Tibial nerve (tissue), 4 donors: ENCODE measurements around the gene CLMN. TPM values are rescaled to one million over a fixed set of nuclear protein-coding genes. Genes with fewer than 3 reads are reported as not detected.

Experiments used
- DNase-seq, 2 donors: peaks; one replicate each; pipeline ENCODE4 v3.0.0-alpha.2; 2019; ENCODE audit warnings: low spot score in 2 of 2
- H3K27ac ChIP-seq, 4 donors: fragments of 200-600 bp; sonication (generic) in 3 of 4; one replicate each; pipeline ENCODE4 v1.5.1; 2017 to 2019; ENCODE audit warnings: mild to moderate bottlenecking in 1 of 4
- H3K27me3 ChIP-seq, 2 donors: fragments of 200-600 bp; sonication (generic) in 1 of 2; one replicate each; pipeline versions ENCODE4 v1.5.1 to v1.6.0; 2017 to 2019
- H3K36me3 ChIP-seq, 3 donors: fragments of 200-600 bp; sonication (generic); one replicate each; pipeline ENCODE4 v1.5.1; 2018 to 2019
- H3K4me1 ChIP-seq, 4 donors: fragments of 200-600 bp; sonication (generic) in 3 of 4; one replicate each; pipeline ENCODE4 v1.5.1; 2017 to 2019
- H3K4me3 ChIP-seq, 4 donors: fragments of 200-600 bp; sonication (generic) in 3 of 4; one replicate each; pipeline ENCODE4 v1.5.1; 2017 to 2019; ENCODE audit warnings: mild to moderate bottlenecking in 1 of 4, moderate library complexity in 1 of 4
- H3K9me3 ChIP-seq, 4 donors: fragments of 200-600 bp; sonication (generic) in 3 of 4; one replicate each; pipeline ENCODE4 v1.5.1; 2017 to 2019
- CTCF ChIP-seq, 5 experiments: fragments of 200-600 bp in 3 of 5; fragments of 450-650 bp in 2 of 5; sonication (generic) in 3 of 5; IDR thresholded peaks; one replicate each; pipeline ENCODE4 v1.5.1; 2016 to 2019; ENCODE audit warnings: antibody characterized with exemption in 5 of 5, mild to moderate bottlenecking in 3 of 5, moderate library complexity in 2 of 5
- EP300 ChIP-seq, 2 donors: sonication (generic); formaldehyde crosslinking; IDR thresholded peaks; one replicate each; pipeline ENCODE4 v1.6.1; 2017; ENCODE audit warnings: antibody characterized with exemption in 2 of 2, mild to moderate bottlenecking in 1 of 2
- POLR2A ChIP-seq, 2 donors: fragments of 450-650 bp; IDR thresholded peaks; one replicate each; pipeline ENCODE4 v1.6.1; 2017; ENCODE audit warnings: antibody characterized with exemption in 2 of 2, mild to moderate bottlenecking in 2 of 2, moderate library complexity in 2 of 2
- WGBS, 2 donors: methylation state at CpG; one replicate each; pipeline ENCODE4 v1.1.5; 2018; 5-methylcytosine and 5-hydroxymethylcytosine counted together
- total RNA-seq, 4 donors: library from RNA; depleted of rRNA; stranded (reverse); fragments of >200 nt; gene quantifications; one replicate each; pipeline ENCODE4 v1.1.0, GENCODE V29; 2016

The CLMN gene
- total RNA-seq, 4 donors from 2014 or later, result 31.2 to 49.8 (median 40.9) TPM

GRCh38 chr14:95318399-95319311 is 1.1 kb downstream of the CLMN start:
- no peak for DNase-seq
- Histone ChIP-seq H3K27ac (peak overlapping the region; percentile 78 to 98 (median 90)), H3K9me3 (no peaks in the 10 kb centered on the region), H3K27me3 (no peaks in the 10 kb centered on the region), H3K4me3 (peak overlapping the region; percentile 74 to 92 (median 81)), H3K36me3 (no peaks in the 10 kb centered on the region), H3K4me1 (peaks cover 5 to 69% (median 38%) of the 10 kb centered on the region in 4 donors)
- 22 to 26% methylated on average over 16 to 22 of the region's 22 CpGs for WGBS, 2 donors
- no peak for TF ChIP-seq POLR2A (IDR thresholded peaks at IDR 0.05)
- TF ChIP-seq CTCF (IDR thresholded peaks at IDR 0.05), result no peak
- TF ChIP-seq EP300 (IDR thresholded peaks at IDR 0.05), result no peak

- Histone ChIP-seq H3K9me3 (no peaks in the 10 kb centered on the region), H3K4me3 (peak overlapping the region in 3 of 4 donors; percentile 78 to 92 (median 84)), H3K27me3 (no peaks in the 10 kb centered on the region), H3K36me3 (no peaks in the 10 kb centered on the region), H3K4me1 (peaks cover 5 to 71% (median 42%) of the 10 kb centered on the region in 4 donors), H3K27ac (peak overlapping the region; percentile 78 to 98 (median 90))
- TF ChIP-seq CTCF (IDR thresholded peaks at IDR 0.05) (no peak), EP300 (IDR thresholded peaks at IDR 0.05) (no peak), POLR2A (IDR thresholded peaks at IDR 0.05) (no peak)
- 87 to 88% methylated on average over 3 of the region's 3 CpGs for WGBS, 2 donors
- no peak for DNase-seq
These were observed 1.8 kb downstream of the CLMN start for GRCh38 chr14:95317817-95318343.

- Histone ChIP-seq H3K4me1 (peaks cover 3 to 70% (median 44%) of the 10 kb centered on the region in 4 donors), H3K36me3 (no peaks in the 10 kb centered on the region), H3K9me3 (no peaks in the 10 kb centered on the region), H3K4me3 (peak overlapping the region in 1 of 4 donors; percentile 5), H3K27me3 (no peaks in the 10 kb centered on the region), H3K27ac (peak overlapping the region in 3 of 4 donors; percentile 50 to 98 (median 93))
- WGBS, 2 donors, result 45 to 51% methylated on average over 8 of the region's 8 CpGs
- no peak for TF ChIP-seq EP300 (IDR thresholded peaks at IDR 0.05)
- TF ChIP-seq CTCF (IDR thresholded peaks at IDR 0.05), result no peak
- no peak for TF ChIP-seq POLR2A (IDR thresholded peaks at IDR 0.05)
- DNase-seq, result no peak
These were observed 2.9 kb downstream of the CLMN start for GRCh38 chr14:95316821-95317220.

GRCh38 chr14:95315579-95315978 is 4.1 kb downstream of the CLMN start:
- Histone ChIP-seq H3K4me3 (no peak overlapping the region), H3K9me3 (no peaks in the 10 kb centered on the region), H3K36me3 (no peaks in the 10 kb centered on the region), H3K27me3 (no peaks in the 10 kb centered on the region), H3K27ac (peak overlapping the region; percentile 10 to 98 (median 76)), H3K4me1 (peaks cover 3 to 67% (median 52%) of the 10 kb centered on the region in 4 donors)
- no peak for TF ChIP-seq CTCF (IDR thresholded peaks at IDR 0.05)
- no peak for TF ChIP-seq EP300 (IDR thresholded peaks at IDR 0.05)
- TF ChIP-seq POLR2A (IDR thresholded peaks at IDR 0.05), result no peak
- WGBS, 2 donors, result 41 to 44% methylated on average over 6 to 7 of the region's 7 CpGs
- no peak for DNase-seq

- peak overlapping the region; percentile 10 to 98 (median 76) for H3K27ac ChIP-seq
- 79 to 88% methylated on average over 6 of the region's 6 CpGs for WGBS, 2 donors
- H3K27me3 ChIP-seq, result no peaks in the 10 kb centered on the region
- H3K36me3 ChIP-seq, result no peaks in the 10 kb centered on the region
- H3K4me1 ChIP-seq, result peaks cover 3 to 66% (median 50%) of the 10 kb centered on the region in 4 donors
- TF ChIP-seq CTCF (IDR thresholded peaks at IDR 0.05) (no peak), EP300 (IDR thresholded peaks at IDR 0.05) (no peak)
- H3K4me3 ChIP-seq, result no peak overlapping the region
- no peaks in the 10 kb centered on the region for H3K9me3 ChIP-seq
- no peak for DNase-seq
These were observed 4.6 kb downstream of the CLMN start for GRCh38 chr14:95315156-95315555.
